Measurements from ENCODE around the gene MAN1C1. TPM values are rescaled to one million over a fixed set of nuclear protein-coding genes. Genes with fewer than 3 reads are reported as not detected.

The MAN1C1 gene
- total RNA-seq, 1 donor from 2014 or later: 9.4 TPM

- intact Hi-C loops (cut with micrococcal nuclease): no loop called here
Observed at GRCh38 chr1:25828491-25828890, 211.9 kb downstream of the MAN1C1 start.

GRCh38 chr1:25829046-25829445 lies 212.5 kb downstream of the MAN1C1 start:
- intact Hi-C loops (cut with micrococcal nuclease): no loop called here

- intact Hi-C loops (cut with micrococcal nuclease): no loop called here
Observed at GRCh38 chr1:25831569-25832196, 215.1 kb downstream of the MAN1C1 start.

GRCh38 chr1:25832336-25833037 lies 215.9 kb downstream of the MAN1C1 start:
- intact Hi-C loops (cut with micrococcal nuclease): no loop called here

- intact Hi-C loops (cut with micrococcal nuclease): no loop called here
Observed at GRCh38 chr1:25833158-25833557, 216.6 kb downstream of the MAN1C1 start.

Other genes with a start within 250 kb of the MAN1C1 start
- 0.22 TPM in 1 of 2 replicates, not detected in the other for gene RHCE, start 196.0 kb upstream of the MAN1C1 start, total RNA-seq
- 23.1 and 23.6 TPM in 2 replicates for gene MACO1, start 185.9 kb upstream of the MAN1C1 start, total RNA-seq
- gene LDLRAP1, start 73.2 kb upstream of the MAN1C1 start, total RNA-seq: 22.6 and 23.3 TPM in 2 replicates
- gene SELENON, start 183.4 kb downstream of the MAN1C1 start, total RNA-seq: 8.2 and 10.2 TPM in 2 replicates
- 32.5 and 34.2 TPM in 2 replicates for gene MTFR1L, start 203.2 kb downstream of the MAN1C1 start, total RNA-seq
- 5.5 and 6.5 TPM in 2 replicates for gene AUNIP, start 242.7 kb downstream of the MAN1C1 start, total RNA-seq

Data from T-helper 1 cell treated with Interleukin-12 subunit alpha and Interleukin-12 subunit beta and Interleukin-4 antibody, amounts not matched to agents 30 ng/mL and 1 ng/mL, for 36 hours (primary cell).